GM12878 (cell line): ENCODE data around the gene CAMK2D. TPM values are rescaled to one million over a fixed set of nuclear protein-coding genes. Genes with fewer than 3 reads are reported as not detected.

Experiments used
- ATAC-seq: fragments of 200-7000 bp; cut with Tn5 transposase; 3 replicates; pipeline ENCODE4 v1.9.1; 2020; ENCODE audit warnings: mild to moderate bottlenecking, moderate library complexity
- BruUV-seq: library from RNA; stranded (reverse); fragments of 400-500 nt; replicated peaks from 2 replicates; lab custom pipeline; 2021; lab: Mats Ljungman, UMichigan
- CTCF ChIA-PET: fragments of 300-600 bp; sonication (Branson Sonifier 250); formaldehyde crosslinking; extraction: SDS; loops from one replicate; lab custom pipeline; 2021; ENCODE audit warnings: inconsistent platforms; lab: Yijun Ruan, JAX
- POLR2A ChIA-PET: fragments of 350-600 bp; formaldehyde crosslinking; extraction: SDS; loops from one replicate; lab custom pipeline; 2021; ENCODE audit warnings: inconsistent platforms; lab: Charles Lee
- RAD21 ChIA-PET: fragments of 300-600 bp; sonication (Branson Sonifier 250); formaldehyde crosslinking; loops from one replicate; lab custom pipeline; 2023; ENCODE audit warnings: antibody characterized with exemption; ENCODE audit not compliant: unreplicated experiment; lab: Charles Lee
- SMC1A ChIA-PET: fragments of 300-600 bp; sonication (Branson Sonifier 250); formaldehyde crosslinking; loops from one replicate; lab custom pipeline; 2023; ENCODE audit not compliant: unreplicated experiment, uncharacterized antibody; lab: Charles Lee
- DNase-seq: peaks from one replicate; pipeline ENCODE4 v3.0.0-alpha.2; 2011; ENCODE audit warnings: low read depth, low spot score
- FAIRE-seq: peaks from 3 replicates; lab custom pipeline; 2011; peaks lifted over from hg19 to GRCh38; lab: Jason Lieb, UNC
- H2AFZ ChIP-seq: 2 replicates; pipeline ENCODE4 v1.6.0; 2011; ENCODE audit warnings: low read depth, low read length, control low read depth; ENCODE audit not compliant: control insufficient read depth
- H3K27ac ChIP-seq: 2 replicates; pipeline ENCODE4 v1.5.1; 2011; ENCODE audit warnings: control low read depth; ENCODE audit not compliant: control insufficient read depth, insufficient read depth
- H3K27me3 ChIP-seq, 2 experiments: replicated peaks in 1 of 2; 2 replicates each; pipeline versions ENCODE4 v1.6.0 to v1.6.1; 2011; ENCODE audit warnings: low read length in 1 of 2; ENCODE audit not compliant: control insufficient read depth in 2 of 2, insufficient read depth in 2 of 2
- H3K36me3 ChIP-seq, 2 experiments: 2 replicates each; pipeline ENCODE4 v1.5.1; 2011; ENCODE audit warnings: low read length in 1 of 2; ENCODE audit not compliant: control insufficient read depth in 2 of 2, insufficient read depth in 2 of 2
- H3K4me1 ChIP-seq: 2 replicates; pipeline ENCODE4 v1.6.1; 2011; ENCODE audit warnings: mild to moderate bottlenecking, low read length, moderate library complexity, mixed read lengths; ENCODE audit not compliant: control insufficient read depth, insufficient read depth
- H3K4me2 ChIP-seq: 2 replicates; pipeline ENCODE4 v1.6.0; 2011; ENCODE audit warnings: control low read depth; ENCODE audit not compliant: control insufficient read depth, insufficient read depth
- H3K4me3 ChIP-seq: fragments of 200-600 bp; sonication (generic); 2 replicates; pipeline ENCODE4 v1.5.1; 2016
- H3K79me2 ChIP-seq: 2 replicates; pipeline ENCODE4 v1.6.0; 2011; ENCODE audit warnings: low read length; ENCODE audit not compliant: control insufficient read depth, insufficient read depth
- H3K9ac ChIP-seq: 2 replicates; pipeline ENCODE4 v1.8.0; 2011; ENCODE audit warnings: low read length, control low read depth, mixed read lengths; ENCODE audit not compliant: control insufficient read depth, insufficient read depth
- H3K9me3 ChIP-seq: replicated peaks from 3 replicates; pipeline ENCODE4 v1.5.1; 2011; ENCODE audit warnings: mild to moderate bottlenecking, low read length; ENCODE audit not compliant: control insufficient read depth, insufficient read depth
- H4K20me1 ChIP-seq: 2 replicates; pipeline ENCODE4 v1.6.0; 2011; ENCODE audit not compliant: control insufficient read depth, insufficient read depth
- ATF2 ChIP-seq: IDR thresholded peaks from 2 replicates; pipeline ENCODE4 v1.6.1; 2012; ENCODE audit warnings: low read length, inconsistent platforms
- NFYA ChIP-seq: IDR thresholded peaks from 2 replicates; pipeline ENCODE4 v1.6.1; 2011; ENCODE audit warnings: low read depth, mild to moderate bottlenecking, low read length, improper control_type of control experiment, borderline replicate concordance
- PML ChIP-seq: IDR thresholded peaks from 2 replicates; pipeline ENCODE4 v1.6.1; 2012; ENCODE audit warnings: low read length, inconsistent platforms
- SREBF1 ChIP-seq: IDR thresholded peaks from 2 replicates; pipeline ENCODE4 v1.6.1; 2012; ENCODE audit warnings: mild to moderate bottlenecking, low read length
- SREBF2 ChIP-seq: IDR thresholded peaks from 2 replicates; pipeline ENCODE4 v1.6.1; 2012; ENCODE audit warnings: mild to moderate bottlenecking, low read length
- TCF3 ChIP-seq: IDR thresholded peaks from 2 replicates; pipeline ENCODE4 v1.6.1; 2012; ENCODE audit warnings: low read depth, mild to moderate bottlenecking, low read length, borderline replicate concordance; ENCODE audit not compliant: insufficient read depth
- TCF7 ChIP-seq: IDR thresholded peaks from 2 replicates; pipeline ENCODE4 v1.6.1; 2014; ENCODE audit warnings: antibody characterized with exemption, borderline replicate concordance
- ZNF217 ChIP-seq: fragments of 450-650 bp; IDR thresholded peaks from 2 replicates; pipeline ENCODE4 v1.6.1; 2017; ENCODE audit warnings: antibody characterized with exemption, mild to moderate bottlenecking
- WGBS: methylation state at CpG from one replicate; pipeline ENCODE4 v1.1.6; 2016; ENCODE audit warnings: low lambda C conversion rate; ENCODE audit not compliant: insufficient replicate concordance, insufficient coverage; ENCODE audit errors: missing lambda C conversion rate; 5-methylcytosine and 5-hydroxymethylcytosine counted together
- in situ Hi-C: fragments of 300-500 bp; cut with MboI; formaldehyde crosslinking; loops from 9 replicates; pipeline ENCODE4 v1.14.3; 2018; ENCODE audit warnings: mixed read lengths
- intact Hi-C: fragments of 100-400 bp; cut with micrococcal nuclease; formaldehyde crosslinking; loops from one replicate; pipeline ENCODE4 v1.14.2; 2022; ENCODE audit not compliant: unreplicated experiment
- polyA plus RNA-seq, 11 experiments: library from polyadenylated mRNA; depleted of rRNA in 4 of 11; unstranded in 6 of 11; stranded (reverse) in 5 of 11; fragments of >200 nt; fragmentation: Nextera tagmentation in 4 of 11; fragmentation: Illumina TruSeq in 1 of 11; extraction: Ambion mirVana in 4 of 11; extraction: Trizol in 1 of 11; gene quantifications; 1 replicate in 1 of 11; 2 replicates in 10 of 11; pipeline versions ENCODE4 v1.2.1 to v1.2.3, GENCODE V29; 2011 to 2016; ENCODE audit warnings: inconsistent platforms in 2 of 11, missing spikeins in 2 of 11, low read depth in 1 of 11
- total RNA-seq, 4 experiments: library from RNA; depleted of rRNA in 3 of 4; stranded (reverse); fragments of >200 nt in 3 of 4; fragmentation: Illumina TruSeq in 1 of 4; extraction: Trizol in 1 of 4; gene quantifications; 2 replicates each; pipeline versions ENCODE4 v1.2.1 to v1.2.3, GENCODE V29; 2013 to 2021
- TF ChIP-seq, protein P1 (sequence below): fragments of 450-650 bp; IDR thresholded peaks from 2 replicates; pipeline ENCODE4 v1.6.1; 2017; ENCODE audit warnings: mild to moderate bottlenecking
- TF ChIP-seq, protein P2 (sequence below), 3 experiments: IDR thresholded peaks in 2 of 3; conservative IDR thresholded peaks in 1 of 3; 2 replicates each; pipeline ENCODE4 v1.5.1; 2011; ENCODE audit warnings: low read depth in 3 of 3, low read length in 3 of 3, mild to moderate bottlenecking in 3 of 3, control low read depth in 2 of 3, moderate library complexity in 2 of 3, inconsistent platforms in 1 of 3, mixed read lengths in 1 of 3; ENCODE audit not compliant: control insufficient read depth in 2 of 3, insufficient read depth in 1 of 3; ENCODE audit errors: extremely low read depth in 1 of 3
- TF ChIP-seq, protein P3 (sequence below): fragments of 450-650 bp; formaldehyde crosslinking; IDR thresholded peaks from 2 replicates; pipeline ENCODE4 v1.4.0; 2020; ENCODE audit warnings: mild to moderate bottlenecking, moderate library complexity

The CAMK2D gene
- total and polyA plus RNA-seq, 10 of the 15 experiments (the other 5 are each of a cell fraction or from before 2014, with no cell fraction given), result 6.9 to 88.5 (median 12.9) TPM

DNA sequence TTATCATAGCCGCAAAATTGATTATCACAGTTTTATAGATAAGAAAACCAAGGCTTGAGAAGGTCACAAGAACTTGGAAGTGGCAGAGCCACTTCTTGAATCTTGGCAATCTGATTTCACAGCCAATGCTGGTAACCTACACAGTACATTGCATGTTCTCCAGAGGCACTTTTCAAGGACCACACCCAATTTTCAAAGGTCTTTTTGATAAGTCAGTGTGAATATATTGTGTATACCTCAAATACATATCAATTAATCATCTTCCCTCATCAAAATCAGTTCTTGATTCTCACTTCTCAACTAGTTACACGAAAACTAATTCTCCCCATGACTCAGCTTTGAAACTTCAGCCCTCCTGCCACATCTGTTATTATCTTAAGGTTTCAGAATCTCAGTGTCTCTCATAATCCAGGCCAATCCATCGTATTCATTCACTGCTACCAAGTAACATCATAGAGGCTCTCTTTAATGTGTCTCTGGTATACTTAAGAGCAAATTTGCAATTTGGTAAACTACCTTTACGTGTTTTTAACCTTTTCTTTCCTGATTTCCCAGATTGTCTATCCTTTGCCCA is 16.8 kb downstream of the CAMK2D start (continued):
- TF ChIP-seq, protein P1, sequence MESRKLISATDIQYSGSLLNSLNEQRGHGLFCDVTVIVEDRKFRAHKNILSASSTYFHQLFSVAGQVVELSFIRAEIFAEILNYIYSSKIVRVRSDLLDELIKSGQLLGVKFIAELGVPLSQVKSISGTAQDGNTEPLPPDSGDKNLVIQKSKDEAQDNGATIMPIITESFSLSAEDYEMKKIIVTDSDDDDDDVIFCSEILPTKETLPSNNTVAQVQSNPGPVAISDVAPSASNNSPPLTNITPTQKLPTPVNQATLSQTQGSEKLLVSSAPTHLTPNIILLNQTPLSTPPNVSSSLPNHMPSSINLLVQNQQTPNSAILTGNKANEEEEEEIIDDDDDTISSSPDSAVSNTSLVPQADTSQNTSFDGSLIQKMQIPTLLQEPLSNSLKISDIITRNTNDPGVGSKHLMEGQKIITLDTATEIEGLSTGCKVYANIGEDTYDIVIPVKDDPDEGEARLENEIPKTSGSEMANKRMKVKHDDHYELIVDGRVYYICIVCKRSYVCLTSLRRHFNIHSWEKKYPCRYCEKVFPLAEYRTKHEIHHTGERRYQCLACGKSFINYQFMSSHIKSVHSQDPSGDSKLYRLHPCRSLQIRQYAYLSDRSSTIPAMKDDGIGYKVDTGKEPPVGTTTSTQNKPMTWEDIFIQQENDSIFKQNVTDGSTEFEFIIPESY, result no peak
- TF ChIP-seq TCF3 (no peak), PML (no peak)

- no TSS peak for BruUV-seq
- ChIA-PET RAD21 (no interaction called here), CTCF (interaction anchor here (1.0 to 1.7 kb wide), 3 partner anchors 10 to 12 kb away, joined by 3 to 4 read pairs (median 3); no protein-coding TSS in a partner anchor), SMC1A (interaction anchor here (0.7 to 1.9 kb wide), 4 partner anchors 10 to 180 kb away, joined by 4 to 8 read pairs (median 5); no protein-coding TSS in a partner anchor), POLR2A (interaction anchor here (0.6 kb wide), 2 partner anchors 18 to 34 kb away, joined by 3 to 9 read pairs; no protein-coding TSS in a partner anchor)
- intact Hi-C loops (no loop called here), in situ Hi-C loops (no loop called here)
- Histone ChIP-seq H3K79me2 (no peaks in the 10 kb centered on the region; the same call in none of the 2 replicates), H3K4me3 (no peak overlapping the region), H3K36me3 (peaks cover 2 to 8% of the 10 kb centered on the region in 2 experiments; a peak in 1 of 4 replicates), H3K4me1 (no peaks in the 10 kb centered on the region), H3K9me3 (peaks cover 2% of the 10 kb centered on the region; the same call in 2 of the 3 replicates), H3K27me3 (no peaks in the 10 kb centered on the region), H4K20me1 (no peaks in the 10 kb centered on the region), H3K4me2 (no peak overlapping the region), H2AFZ (no peak overlapping the region), H3K27ac (no peak overlapping the region), H3K9ac (no peak overlapping the region)
- 99% methylated on average over 6 of the region's 6 CpGs for WGBS
- no peak for ATAC-seq
- DNase-seq, result no peak
- TF ChIP-seq, protein P2, sequence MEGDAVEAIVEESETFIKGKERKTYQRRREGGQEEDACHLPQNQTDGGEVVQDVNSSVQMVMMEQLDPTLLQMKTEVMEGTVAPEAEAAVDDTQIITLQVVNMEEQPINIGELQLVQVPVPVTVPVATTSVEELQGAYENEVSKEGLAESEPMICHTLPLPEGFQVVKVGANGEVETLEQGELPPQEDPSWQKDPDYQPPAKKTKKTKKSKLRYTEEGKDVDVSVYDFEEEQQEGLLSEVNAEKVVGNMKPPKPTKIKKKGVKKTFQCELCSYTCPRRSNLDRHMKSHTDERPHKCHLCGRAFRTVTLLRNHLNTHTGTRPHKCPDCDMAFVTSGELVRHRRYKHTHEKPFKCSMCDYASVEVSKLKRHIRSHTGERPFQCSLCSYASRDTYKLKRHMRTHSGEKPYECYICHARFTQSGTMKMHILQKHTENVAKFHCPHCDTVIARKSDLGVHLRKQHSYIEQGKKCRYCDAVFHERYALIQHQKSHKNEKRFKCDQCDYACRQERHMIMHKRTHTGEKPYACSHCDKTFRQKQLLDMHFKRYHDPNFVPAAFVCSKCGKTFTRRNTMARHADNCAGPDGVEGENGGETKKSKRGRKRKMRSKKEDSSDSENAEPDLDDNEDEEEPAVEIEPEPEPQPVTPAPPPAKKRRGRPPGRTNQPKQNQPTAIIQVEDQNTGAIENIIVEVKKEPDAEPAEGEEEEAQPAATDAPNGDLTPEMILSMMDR (IDR thresholded peaks at IDR 0.05 in 2 of 3, conservative IDR thresholded peaks at IDR 0.05 in 1 of 3; ENCODE audit: control insufficient read depth in 2 of 3, extremely low read depth in 1 of 3, insufficient read depth in 1 of 3, low read depth in 3 of 3, low read length in 3 of 3), result no peak
- no peak for TF ChIP-seq SREBF1
- TF ChIP-seq SREBF2, result no peak
- no peak for TF ChIP-seq NFYA
- no peak for TF ChIP-seq TCF7
- TF ChIP-seq, protein P3, sequence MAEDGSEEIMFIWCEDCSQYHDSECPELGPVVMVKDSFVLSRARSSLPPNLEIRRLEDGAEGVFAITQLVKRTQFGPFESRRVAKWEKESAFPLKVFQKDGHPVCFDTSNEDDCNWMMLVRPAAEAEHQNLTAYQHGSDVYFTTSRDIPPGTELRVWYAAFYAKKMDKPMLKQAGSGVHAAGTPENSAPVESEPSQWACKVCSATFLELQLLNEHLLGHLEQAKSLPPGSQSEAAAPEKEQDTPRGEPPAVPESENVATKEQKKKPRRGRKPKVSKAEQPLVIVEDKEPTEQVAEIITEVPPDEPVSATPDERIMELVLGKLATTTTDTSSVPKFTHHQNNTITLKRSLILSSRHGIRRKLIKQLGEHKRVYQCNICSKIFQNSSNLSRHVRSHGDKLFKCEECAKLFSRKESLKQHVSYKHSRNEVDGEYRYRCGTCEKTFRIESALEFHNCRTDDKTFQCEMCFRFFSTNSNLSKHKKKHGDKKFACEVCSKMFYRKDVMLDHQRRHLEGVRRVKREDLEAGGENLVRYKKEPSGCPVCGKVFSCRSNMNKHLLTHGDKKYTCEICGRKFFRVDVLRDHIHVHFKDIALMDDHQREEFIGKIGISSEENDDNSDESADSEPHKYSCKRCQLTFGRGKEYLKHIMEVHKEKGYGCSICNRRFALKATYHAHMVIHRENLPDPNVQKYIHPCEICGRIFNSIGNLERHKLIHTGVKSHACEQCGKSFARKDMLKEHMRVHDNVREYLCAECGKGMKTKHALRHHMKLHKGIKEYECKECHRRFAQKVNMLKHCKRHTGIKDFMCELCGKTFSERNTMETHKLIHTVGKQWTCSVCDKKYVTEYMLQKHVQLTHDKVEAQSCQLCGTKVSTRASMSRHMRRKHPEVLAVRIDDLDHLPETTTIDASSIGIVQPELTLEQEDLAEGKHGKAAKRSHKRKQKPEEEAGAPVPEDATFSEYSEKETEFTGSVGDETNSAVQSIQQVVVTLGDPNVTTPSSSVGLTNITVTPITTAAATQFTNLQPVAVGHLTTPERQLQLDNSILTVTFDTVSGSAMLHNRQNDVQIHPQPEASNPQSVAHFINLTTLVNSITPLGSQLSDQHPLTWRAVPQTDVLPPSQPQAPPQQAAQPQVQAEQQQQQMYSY (CRISPR knock-in tag), result no peak
- TF ChIP-seq ZNF217, result no peak
- no peak for TF ChIP-seq ATF2
- no peak for FAIRE-seq
These were observed 17.8 kb downstream of the CAMK2D start for GRCh38 chr4:113743690-113744089.
